Measurements from ENCODE around the gene FHOD3. TPM values are rescaled to one million over a fixed set of nuclear protein-coding genes. Genes with fewer than 3 reads are reported as not detected.
"Not testable (repeated sequence)": the region's sequence is repeated elsewhere in the genome, so short reads cannot be mapped to it uniquely, and the experiment has no call there.

Gene FHOD3
- total RNA-seq, 1 experiment from 2014 or later: 23.1 TPM

- DNase-seq (ENCODE audit: extremely low read depth, low read depth): no peak
Observed at GRCh38 chr18:36798738-36799473, 501.4 kb downstream of the FHOD3 start.

GRCh38 chr18:36805105-36805504 lies 507.6 kb downstream of the FHOD3 start:
- no peak for DNase-seq (ENCODE audit: extremely low read depth, low read depth)

GRCh38 chr18:36808681-36809080 lies 511.2 kb downstream of the FHOD3 start:
- DNase-seq (ENCODE audit: extremely low read depth, low read depth): no peak

GRCh38 chr18:36809590-36810381 lies 512.3 kb downstream of the FHOD3 start:
- DNase-seq (ENCODE audit: extremely low read depth, low read depth): peak; percentile 70

- no peak for DNase-seq (ENCODE audit: extremely low read depth, low read depth)
Observed at GRCh38 chr18:36811430-36811829, 513.9 kb downstream of the FHOD3 start.

GRCh38 chr18:36811955-36812354 lies 514.4 kb downstream of the FHOD3 start:
- DNase-seq (ENCODE audit: extremely low read depth, low read depth): no peak

GRCh38 chr18:36812678-36813077 lies 515.2 kb downstream of the FHOD3 start:
- no peak for DNase-seq (ENCODE audit: extremely low read depth, low read depth)

- DNase-seq (ENCODE audit: extremely low read depth, low read depth): no peak
Observed at GRCh38 chr18:36813101-36813775, 515.7 kb downstream of the FHOD3 start.

- no peak for DNase-seq (ENCODE audit: extremely low read depth, low read depth)
Observed at GRCh38 chr18:36813824-36814223, 516.3 kb downstream of the FHOD3 start.

GRCh38 chr18:36814994-36815393 lies 517.5 kb downstream of the FHOD3 start:
- DNase-seq (ENCODE audit: extremely low read depth, low read depth): no peak

GRCh38 chr18:36816096-36816495 lies 518.6 kb downstream of the FHOD3 start:
- not testable (repeated sequence) for DNase-seq (ENCODE audit: extremely low read depth, low read depth)

GRCh38 chr18:36817039-36817438 lies 519.5 kb downstream of the FHOD3 start:
- DNase-seq (ENCODE audit: extremely low read depth, low read depth): no peak

GRCh38 chr18:36818652-36819051 lies 521.1 kb downstream of the FHOD3 start:
- DNase-seq (ENCODE audit: extremely low read depth, low read depth): no peak

GRCh38 chr18:36819621-36820020 lies 522.1 kb downstream of the FHOD3 start:
- DNase-seq (ENCODE audit: extremely low read depth, low read depth): no peak

GRCh38 chr18:36821681-36822080 lies 524.2 kb downstream of the FHOD3 start:
- no peak for DNase-seq (ENCODE audit: extremely low read depth, low read depth)

GRCh38 chr18:36825526-36825925 lies 528.0 kb downstream of the FHOD3 start:
- no peak for DNase-seq (ENCODE audit: extremely low read depth, low read depth)

- DNase-seq (ENCODE audit: extremely low read depth, low read depth): no peak
Observed at GRCh38 chr18:36826556-36826955, 529.0 kb downstream of the FHOD3 start.

GRCh38 chr18:36828157-36828629 lies 530.7 kb downstream of the FHOD3 start:
- no peak for DNase-seq (ENCODE audit: extremely low read depth, low read depth)

GRCh38 chr18:36828630-36829361 lies 531.3 kb downstream of the FHOD3 start, which contains the start of the genes KIAA1328 and TPGS2:
Gene KIAA1328 (plus strand): TSS chr18:36829127. CDS start chr18:36829139, 12 bp downstream.
Gene TPGS2 (minus strand): TSS chr18:36829002. CDS start chr18:36828767, 235 bp downstream.
- peak; percentile 77 for DNase-seq (ENCODE audit: extremely low read depth, low read depth)

All from NCI-H460 (cell line).